Activated T-helper 1 cell treated with Interleukin-2 at 50 U/mL for 16 hours (primary cell): ENCODE measurements around the gene NRIP3.
"Not testable (repeated sequence)": the region's sequence is repeated elsewhere in the genome, so short reads cannot be mapped to it uniquely, and the experiment has no call there.

ENCODE experiments used
- DNase-seq: peaks from one replicate; pipeline ENCODE4 v3.0.0-alpha.2; 2020; ENCODE audit warnings: low read depth

The NRIP3 gene

DNA sequence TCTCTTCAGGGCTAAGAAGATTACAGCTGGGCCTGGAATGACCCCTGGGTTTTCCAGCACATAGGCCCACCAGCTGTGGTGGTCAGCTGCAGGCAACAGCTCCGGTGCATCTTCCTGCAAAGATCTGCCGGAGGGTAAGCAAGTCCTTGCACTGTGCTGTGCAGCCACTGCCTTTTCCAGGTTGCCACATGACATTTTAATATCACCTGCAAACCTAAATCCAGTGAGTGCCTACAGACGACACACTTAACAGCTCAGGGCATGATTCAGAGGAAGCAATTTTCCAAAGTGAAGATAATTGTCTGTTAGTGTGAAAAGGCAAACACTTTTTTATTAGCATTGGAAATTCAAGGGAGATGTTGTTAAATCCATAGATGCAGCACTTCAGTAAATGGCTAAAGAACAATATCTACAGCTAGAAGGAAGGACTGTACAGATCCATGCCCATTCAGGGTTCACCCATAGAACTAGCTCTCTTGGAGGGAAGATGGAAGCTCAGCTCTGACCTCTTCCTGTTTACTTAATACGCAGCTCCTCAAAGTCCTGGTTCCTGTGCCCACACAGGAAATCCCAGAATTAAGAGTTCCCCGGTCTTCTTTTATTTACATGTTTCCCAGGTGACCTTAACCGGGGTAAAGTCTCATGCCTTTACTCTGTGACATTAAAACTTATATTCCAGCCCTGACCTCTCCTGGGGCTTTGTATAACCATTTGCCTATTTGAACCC is 13.3 kb upstream of the NRIP3 start:
- no peak for DNase-seq

- DNase-seq: peak; percentile 9
These were observed 11.9 kb upstream of the NRIP3 start for GRCh38 chr11:9015677-9016076.

DNA sequence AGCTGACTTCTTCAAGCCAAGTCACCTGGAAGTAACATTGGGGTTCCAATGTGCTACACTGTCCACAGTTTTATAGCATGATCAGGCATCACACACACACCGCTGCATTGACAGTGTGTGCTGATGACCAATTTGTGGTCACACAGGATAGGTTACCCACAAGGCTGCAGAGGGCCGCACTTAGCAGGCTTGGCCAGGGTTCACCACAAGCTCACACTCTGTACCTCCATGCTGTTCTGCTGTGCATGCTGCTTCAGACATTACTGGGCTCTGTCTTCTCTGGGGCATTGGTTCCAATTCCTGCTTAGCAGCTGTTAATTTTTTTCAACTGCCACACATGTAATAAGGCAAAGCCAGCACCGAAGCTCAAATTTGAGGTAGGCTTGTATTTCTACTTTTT is 11.0 kb upstream of the NRIP3 start:
- DNase-seq: no peak

DNA sequence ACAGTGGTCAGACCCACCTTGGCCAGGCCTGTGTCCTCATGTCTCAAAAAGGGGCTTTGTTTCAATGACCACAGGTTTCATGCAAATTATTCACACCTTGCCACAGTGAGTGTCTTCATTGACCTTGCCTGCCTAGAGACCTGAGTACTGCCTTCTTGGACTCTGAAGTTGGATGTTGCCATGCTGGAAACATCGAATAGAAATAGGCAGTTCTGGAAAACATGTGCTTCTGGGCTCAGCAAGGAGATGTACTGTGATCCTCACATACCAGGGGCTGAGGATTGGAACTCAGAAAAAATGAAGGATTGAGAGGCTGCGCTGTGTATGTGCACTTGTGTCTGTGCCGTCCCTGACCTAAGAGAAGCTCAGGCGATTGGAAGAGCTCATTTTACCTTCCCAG is 9.6 kb upstream of the NRIP3 start:
- no peak for DNase-seq

DNA sequence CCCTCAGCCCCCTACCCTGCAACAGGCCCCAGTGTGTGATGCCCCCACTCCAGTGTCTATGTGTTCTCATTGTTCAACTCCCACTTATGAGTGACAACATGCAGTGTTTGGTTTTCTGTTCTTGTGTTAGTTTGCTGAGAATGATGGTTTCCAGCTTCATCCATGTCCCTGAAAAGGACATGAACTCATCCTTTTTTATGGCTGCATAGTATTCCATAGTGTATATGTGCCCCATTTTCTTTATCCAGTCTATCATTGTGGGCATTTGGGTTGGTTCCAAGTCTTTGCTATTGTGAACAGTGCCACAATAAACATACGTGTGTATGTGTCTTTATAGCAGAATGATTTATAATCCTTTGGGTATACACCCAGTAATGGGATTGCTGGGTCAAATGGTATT is 5.7 kb upstream of the NRIP3 start:
- not testable (repeated sequence) for DNase-seq

DNA sequence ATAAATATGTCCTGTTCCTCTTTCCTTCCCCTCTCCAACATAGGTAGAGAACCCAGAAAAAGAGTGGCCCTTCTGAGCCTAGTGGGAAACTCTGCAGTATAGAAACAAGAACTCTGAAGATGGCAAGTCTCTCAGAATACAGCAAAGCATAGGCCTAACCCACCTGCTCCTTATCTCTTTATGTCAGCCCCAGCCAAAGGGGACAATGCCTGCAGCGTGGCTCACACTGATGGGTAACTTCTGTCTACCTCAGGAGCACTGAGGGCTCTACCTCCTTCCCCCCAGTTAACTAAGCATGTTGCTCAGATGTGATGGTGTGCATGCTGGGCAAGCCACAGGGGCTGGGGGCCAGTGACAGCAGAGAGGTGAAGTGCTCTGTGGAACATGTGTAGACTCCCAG is 4.9 kb upstream of the NRIP3 start:
- DNase-seq: no peak

DNA sequence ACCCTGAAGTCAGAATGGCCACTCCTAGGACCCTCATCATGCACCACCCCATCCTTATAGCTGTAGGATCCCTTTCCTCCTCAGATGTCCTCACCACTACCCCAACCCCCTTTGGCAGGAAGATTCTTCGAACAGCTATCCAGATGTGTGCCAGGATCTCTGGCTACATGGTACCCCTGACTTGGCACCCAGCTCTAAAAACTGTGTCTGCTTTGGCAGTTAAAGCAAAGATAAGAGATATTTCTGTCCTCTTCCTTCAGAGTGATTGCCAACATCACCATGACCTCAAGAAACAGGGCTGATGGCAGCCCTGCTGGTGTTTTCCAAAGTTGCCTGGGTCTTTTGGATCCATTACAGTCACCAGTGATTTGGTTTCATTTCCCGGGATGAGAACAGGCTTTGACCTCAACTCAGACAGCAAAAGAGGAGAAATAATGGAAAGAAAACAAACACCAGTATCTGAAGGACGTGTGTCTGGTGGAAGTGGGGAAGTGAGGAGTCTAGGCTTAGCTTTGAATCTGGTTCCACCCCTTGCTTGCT is 4.3 kb upstream of the NRIP3 start:
- no peak for DNase-seq

GRCh38 chr11:9005087-9005486 is 1.3 kb upstream of the NRIP3 start:
- no peak for DNase-seq

GRCh38 chr11:9004183-9004926 is 554 bp upstream of the NRIP3 start:
- peak; percentile 7 for DNase-seq

- DNase-seq: no peak
These were observed 755 bp downstream of the NRIP3 start for GRCh38 chr11:9002920-9003572.

DNA sequence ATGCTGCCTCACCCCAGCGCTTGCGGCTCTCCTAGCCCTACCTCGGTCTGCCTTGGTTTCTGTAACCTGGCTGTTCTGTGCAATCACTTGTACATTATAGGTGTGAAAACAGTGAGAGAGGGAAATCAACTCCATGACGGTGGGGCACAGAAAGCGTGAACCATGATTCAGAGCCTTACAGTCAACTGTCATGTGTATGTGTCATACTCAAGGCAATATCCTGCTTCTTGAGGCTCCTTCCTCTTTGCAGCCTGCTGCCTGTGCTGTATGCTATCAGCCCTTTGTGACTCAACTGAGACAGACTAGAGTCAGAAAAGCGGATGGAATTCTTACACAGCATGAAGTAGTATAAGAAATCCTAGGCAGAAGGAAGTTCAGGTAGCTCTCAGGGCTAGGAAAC is 2.1 kb downstream of the NRIP3 start:
- no peak for DNase-seq

DNA sequence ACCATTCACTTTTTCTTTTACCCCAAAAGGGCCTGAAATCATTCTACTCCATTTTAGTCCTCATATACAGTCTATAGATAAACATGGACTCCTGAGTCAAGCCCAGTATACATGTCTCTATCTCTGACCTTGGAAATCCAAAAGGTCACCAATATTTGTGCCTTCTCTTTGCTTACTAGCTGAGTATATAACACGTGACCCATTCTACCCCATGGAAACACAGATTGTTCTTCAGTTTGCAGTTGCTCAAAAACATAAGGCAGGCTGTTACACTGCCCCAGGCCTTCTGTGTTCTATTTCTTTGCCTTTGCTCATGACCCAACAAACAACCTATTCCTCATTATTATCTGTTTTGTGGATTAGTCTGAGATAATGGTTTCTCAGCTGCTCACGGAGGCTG is 5.8 kb downstream of the NRIP3 start:
- no peak for DNase-seq

DNA sequence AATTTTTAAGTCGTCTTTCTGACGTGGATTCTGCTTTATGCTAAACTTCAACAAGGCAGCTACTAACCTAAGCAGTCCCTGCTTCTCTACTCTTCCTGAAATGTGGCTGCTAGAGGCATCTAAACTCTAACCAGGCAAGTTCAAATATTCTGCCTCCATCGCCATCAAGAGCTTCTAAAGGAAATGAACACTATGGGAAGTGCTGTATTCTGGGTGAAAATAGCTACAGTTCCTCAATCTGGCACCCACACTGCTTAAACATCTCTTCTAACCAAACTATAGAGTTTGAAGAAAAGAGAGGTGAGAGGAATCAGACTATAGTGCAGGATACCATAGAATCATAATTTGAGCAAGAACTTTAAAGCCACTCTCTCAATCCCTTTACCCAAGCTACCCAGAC is 6.3 kb downstream of the NRIP3 start:
- DNase-seq: no peak

- DNase-seq: no peak
These were observed 14.3 kb downstream of the NRIP3 start for GRCh38 chr11:8989453-8989852.

DNA sequence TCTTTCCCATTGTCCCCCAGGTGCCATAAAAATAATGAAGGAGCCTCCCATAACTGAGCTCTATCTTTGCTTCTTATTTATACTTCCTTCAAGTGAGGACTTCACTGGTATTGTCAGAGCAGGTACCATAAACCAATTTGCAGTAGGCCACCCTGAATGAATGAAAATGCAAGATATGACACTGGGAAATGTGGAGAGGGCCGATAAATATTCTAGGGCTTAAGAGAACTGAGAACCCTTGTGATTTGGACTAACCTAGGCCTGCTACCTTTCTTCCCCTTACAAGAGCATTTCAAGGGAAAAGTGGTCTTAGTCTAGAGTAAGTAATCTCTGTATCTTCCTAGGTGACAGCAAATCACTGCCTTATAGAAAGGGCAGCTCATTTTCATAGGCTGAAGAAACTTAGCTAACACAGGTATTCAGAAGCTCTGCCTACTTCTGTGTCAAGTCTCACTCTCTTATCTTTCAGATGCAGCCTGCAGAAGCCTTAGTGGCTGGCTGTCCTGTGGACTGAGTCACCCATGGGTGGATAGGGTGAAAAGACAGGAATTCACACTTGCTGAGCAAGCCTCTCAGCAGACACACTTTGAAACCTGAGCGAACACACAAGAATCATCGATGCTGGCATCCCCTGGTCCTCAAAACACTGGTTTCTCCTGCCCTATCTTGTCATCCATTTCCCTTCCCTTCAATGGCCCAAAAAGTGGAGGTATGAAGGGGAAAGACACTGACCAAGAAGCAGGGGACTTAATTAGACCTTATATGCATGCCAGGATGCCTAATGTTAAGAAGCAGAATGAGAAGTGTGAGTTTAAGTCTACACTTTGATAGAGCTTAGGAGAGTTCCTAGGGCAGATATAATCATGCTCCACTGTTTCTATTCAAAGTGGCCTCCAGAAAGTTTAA is 15.2 kb downstream of the NRIP3 start:
- DNase-seq: no peak

GRCh38 chr11:8987446-8987845 is 16.4 kb downstream of the NRIP3 start:
- DNase-seq: no peak

- DNase-seq: not testable (repeated sequence)
These were observed 17.0 kb downstream of the NRIP3 start for GRCh38 chr11:8986772-8987171.

GRCh38 chr11:8985462-8985861 is 18.3 kb downstream of the NRIP3 start:
- no peak for DNase-seq

DNA sequence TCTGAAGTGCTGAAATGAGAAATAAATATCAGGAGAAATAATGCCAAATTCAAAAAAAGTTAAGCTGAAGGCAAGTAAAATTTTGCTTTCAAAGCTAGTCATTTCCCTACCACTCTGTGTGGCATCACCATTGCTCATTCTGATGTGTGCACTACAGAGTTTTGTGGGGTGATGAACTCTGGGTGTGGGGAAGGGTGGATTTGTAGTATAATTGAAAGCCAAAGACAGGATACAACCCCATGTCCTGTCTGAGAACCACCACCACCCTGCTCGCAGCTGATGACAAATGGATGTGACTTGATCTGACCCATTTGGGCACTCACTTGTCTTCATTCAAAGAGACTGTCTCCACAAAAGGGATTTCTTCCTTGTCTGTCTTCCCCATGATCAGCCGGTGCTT is 20.2 kb downstream of the NRIP3 start:
- no peak for DNase-seq

DNA sequence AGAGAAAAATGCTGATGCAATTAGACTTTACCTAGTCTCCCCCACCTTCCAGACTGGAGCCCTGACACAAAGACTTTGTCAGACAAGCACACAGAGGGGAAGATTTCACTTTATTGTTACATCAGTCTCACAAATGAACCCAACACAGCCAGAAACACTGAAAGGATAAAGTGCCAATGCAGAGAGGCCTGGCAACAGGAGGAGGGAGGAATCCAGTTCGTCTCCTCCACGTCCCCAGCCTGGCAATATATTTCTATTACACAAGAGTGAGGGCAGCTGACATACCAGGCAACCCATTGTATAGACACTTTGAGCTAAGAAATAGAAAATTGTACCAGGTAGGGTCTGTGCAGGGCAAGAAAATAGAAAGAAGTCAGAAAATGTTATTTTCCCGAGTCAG is 23.3 kb downstream of the NRIP3 start:
- no peak for DNase-seq

DNA sequence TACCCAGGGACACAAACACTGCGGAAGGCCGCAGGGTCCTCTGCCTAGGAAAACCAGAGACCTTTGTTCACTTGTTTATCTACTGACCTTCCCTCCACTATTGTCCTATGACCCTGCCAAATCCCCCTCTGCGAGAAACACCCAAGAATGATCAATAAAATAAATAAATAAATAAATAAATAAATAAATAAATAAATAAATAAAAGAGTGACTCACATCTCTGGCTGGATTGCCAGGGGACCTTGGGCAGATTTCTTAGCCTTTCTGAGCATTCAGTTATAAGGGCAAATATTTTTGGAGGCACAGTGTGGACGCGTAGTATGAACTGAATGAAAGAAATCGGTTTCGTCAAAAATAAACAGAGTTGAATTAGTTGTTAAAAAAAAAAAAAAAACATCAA is 24.4 kb downstream of the NRIP3 start:
- not testable (repeated sequence) for DNase-seq

- no peak for DNase-seq
These were observed 30.7 kb downstream of the NRIP3 start for GRCh38 chr11:8973121-8973520.
